Activated naive CD4-positive, alpha-beta T cell treated with Interleukin-2 at 50 U/mL for 16 hours (primary cell): Measurements from ENCODE around the gene PERM1.
"Not testable (repeated sequence)": the region's sequence is repeated elsewhere in the genome, so short reads cannot be mapped to it uniquely, and the experiment has no call there.

Experiments
- DNase-seq: peaks from one replicate; pipeline ENCODE4 v3.0.0-alpha.2; 2020

Gene PERM1

DNA sequence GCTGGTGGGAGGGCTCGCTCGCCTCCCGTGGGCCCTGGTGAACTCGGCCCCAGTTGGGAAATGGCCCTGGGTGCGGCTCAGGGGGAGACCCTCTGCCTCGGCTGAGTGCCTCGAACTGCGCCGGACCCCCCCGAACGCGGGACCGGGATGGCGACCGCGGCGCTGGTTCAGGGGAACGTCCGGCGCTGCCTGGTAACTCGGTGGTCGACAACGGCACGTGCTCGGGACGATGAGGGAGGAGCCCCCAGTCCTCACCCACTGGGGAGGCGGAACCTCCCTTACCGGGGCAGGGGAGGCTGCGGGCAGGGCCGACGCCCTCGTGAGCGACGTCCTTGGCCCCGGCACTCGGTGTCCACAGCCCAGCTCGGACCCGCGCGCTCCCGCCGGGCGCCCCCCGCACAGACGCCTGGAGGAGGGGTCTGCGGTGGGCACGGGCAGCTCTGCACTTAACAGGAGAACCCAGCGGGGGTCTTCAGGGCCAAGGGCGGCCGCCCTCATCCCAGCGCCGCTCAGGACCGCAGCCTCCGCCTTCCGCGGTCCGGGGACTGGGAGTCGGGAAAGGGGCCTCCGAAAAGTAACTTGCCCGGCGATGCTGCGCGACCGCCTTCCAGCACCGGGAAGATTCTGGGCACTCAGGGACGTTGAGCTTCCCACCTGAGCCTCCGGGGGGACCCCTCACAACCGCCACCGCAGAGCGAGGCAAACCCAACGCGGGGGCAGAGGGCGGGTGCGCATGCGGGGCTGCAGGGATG is 16.3 kb upstream of the PERM1 start:
- no peak for DNase-seq

DNA sequence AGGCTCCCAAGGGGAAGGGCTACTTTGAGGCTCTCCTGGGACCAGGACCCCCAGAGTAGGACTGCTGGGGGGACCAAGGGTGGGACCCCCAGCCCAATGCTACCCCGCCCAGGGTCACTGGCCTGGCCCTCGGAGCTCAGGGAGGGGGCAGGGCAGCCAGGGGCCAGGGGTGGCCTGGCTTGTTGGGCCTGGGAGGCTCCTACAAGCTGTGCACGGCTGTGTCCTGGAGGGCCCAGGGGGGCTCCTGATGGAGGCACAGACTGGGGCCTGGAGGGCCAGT is 15.8 kb upstream of the PERM1 start:
- DNase-seq: no peak

DNA sequence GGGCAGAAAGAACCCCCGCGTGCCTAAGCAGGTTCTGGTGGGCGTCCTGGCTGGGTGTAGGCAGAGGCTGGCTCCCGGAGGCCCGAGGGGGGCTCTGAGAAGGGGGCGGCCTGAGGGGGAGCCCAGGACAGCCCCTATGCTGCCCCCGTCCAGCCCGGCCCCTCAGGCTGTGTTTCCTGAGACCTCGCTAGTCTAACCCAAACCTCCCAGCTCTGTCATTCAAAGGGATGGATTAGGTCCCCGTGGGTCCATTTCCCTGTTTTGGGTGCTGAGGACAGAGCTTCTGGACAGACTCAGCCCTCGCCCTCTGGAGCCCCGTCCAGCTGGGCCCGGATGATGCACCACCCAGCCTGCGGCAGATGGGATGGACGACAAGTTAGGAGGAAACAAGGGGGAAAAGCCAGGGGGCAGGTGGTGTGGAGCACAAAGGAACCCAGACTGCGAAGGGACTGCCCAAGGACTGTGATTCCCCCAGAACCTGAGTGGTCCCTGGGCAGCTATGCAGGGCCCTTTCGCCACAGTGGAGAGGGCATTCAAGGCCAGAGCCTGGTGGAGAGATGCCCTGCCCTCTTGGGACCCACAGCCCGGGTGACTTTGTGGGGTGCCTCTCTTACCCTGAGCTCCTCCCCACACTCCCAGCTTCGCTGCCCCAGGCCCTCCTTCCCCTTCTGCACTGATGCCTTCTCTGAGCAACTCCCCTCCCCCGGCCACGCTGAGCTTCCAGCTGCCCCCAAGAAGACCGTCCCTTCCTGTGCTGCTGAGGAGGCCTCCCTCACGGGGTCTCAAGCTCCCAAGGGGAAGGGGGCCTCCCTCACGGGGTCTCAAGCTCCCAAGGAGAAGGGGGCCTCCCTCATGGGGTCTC is 15.2 kb upstream of the PERM1 start:
- DNase-seq: no peak

DNA sequence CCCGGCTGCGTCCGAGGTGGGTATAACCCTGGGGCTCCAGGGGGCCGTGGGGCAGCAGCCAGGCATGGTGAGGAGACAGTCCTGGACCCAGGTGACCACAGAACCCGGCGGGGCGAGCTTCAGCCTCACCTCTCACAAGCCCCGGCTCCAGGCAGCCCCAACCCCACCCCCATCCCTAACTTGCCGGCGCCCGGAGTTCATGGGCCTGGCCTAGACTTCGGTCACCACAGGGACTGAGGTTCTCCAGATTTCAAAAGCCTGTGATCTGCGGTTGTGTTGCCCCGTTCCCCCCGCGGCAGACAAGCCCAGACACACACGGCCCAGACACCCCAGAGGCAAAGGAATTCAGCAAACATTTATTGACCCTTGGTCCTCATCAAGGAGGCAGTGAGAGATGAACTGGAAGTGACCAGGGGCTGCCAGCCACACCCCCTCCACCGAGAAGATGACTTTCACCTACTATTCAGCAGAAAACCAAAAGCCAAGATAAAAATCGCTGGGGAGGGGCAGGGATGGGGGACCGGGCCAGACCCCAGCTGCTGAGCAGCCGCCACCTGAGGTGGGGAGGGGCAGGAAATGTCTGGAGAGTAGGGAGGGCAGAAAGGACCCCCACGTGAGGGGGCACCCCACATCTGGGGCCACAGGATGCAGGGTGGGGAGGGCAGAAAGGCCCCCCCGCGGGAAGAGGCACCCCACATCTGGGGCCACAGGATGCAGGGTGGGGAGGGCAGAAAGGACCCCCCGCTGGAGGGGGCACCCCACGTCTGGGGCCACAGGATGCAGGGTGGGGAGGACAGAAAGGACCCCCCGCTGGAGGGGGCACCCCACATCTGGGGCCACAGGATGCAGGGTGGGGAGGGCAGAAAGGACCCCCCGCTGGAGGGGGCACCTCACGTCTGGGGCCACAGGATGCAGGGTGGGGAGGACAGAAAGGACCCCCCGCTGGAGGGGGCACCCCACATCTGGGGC is 14.1 kb upstream of the PERM1 start:
- no peak for DNase-seq

DNA sequence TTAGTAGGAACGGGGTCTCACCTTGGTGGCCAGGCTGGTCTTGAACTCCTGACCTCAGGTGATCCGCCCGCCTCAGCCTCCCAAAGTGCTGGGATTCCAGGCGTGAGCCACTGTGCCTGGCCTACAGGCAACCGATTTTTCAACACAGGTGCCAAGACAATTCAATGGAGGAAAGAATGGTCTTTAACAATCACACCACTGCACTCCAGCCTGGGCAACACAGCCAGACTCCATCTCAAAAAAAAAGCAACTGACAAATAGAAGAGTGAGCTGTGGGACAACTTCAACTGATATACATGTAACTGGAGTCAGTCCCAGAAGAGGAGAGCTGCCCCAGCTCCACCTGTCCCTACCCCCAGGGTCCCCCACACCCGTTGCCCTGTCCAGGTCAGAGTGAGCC is 12.7 kb upstream of the PERM1 start:
- not testable (repeated sequence) for DNase-seq

GRCh38 chr1:993379-993995 is 11.6 kb upstream of the PERM1 start:
- no peak for DNase-seq

GRCh38 chr1:992362-992761 is 10.5 kb upstream of the PERM1 start:
- DNase-seq: no peak

- no peak for DNase-seq
Observed at GRCh38 chr1:991895-992294, 10.0 kb upstream of the PERM1 start.

GRCh38 chr1:991275-991674 is 9.4 kb upstream of the PERM1 start:
- DNase-seq: not testable (repeated sequence)

DNA sequence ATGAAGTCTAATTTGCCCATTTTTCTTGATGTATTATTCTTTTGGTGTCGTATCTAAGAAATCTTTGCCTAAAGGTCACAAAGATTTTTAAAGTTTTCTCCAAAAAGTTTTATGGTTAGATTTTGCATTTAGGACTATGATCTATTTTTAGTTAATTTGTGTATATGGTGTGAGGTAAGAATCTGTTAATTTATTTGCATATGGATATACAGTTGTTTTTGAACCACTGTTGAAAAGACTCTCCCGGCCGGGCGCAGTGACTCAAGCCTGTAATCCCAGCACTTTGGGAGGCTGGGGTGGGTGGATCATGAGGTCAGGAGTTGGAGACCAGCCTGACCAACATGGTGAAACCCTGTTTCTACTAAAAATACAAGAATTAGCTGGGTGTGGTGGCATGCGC is 6.2 kb upstream of the PERM1 start:
- not testable (repeated sequence) for DNase-seq

DNA sequence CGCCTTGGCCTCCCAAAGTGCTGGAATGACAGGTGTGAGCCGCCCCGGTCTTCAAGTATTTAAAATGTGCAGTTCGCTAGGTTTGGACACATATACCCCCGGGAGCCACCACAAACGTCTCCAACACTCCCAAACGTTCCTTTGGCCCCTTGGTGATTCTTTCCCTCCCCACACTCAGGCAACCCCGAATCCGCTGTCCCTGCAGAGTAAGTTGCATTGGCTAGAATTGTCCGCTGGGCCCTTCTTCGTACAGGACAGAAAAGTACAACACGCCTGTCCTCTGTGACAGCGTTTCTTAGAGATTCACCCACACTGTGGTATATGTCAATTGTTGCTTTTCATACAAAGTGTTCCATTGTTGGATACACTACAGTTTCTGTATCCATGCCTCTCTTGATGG is 3.2 kb upstream of the PERM1 start:
- DNase-seq: no peak

DNA sequence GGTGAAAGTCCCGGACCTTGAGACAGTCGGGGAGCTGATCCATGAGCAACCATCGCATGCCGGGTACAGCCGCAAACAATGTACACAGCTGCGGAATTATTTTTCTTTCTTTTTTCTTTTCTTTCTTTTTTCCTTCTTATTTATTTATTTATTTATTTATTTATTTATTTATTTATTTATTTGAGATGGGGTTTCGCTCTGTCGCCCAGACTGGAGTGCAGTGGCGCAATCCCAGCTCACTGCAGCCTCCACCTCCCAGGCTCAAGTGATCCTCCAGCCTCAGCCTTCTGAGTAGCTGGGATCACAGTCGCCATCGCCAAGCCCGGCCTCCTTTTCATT is 2.6 kb upstream of the PERM1 start:
- no peak for DNase-seq

DNA sequence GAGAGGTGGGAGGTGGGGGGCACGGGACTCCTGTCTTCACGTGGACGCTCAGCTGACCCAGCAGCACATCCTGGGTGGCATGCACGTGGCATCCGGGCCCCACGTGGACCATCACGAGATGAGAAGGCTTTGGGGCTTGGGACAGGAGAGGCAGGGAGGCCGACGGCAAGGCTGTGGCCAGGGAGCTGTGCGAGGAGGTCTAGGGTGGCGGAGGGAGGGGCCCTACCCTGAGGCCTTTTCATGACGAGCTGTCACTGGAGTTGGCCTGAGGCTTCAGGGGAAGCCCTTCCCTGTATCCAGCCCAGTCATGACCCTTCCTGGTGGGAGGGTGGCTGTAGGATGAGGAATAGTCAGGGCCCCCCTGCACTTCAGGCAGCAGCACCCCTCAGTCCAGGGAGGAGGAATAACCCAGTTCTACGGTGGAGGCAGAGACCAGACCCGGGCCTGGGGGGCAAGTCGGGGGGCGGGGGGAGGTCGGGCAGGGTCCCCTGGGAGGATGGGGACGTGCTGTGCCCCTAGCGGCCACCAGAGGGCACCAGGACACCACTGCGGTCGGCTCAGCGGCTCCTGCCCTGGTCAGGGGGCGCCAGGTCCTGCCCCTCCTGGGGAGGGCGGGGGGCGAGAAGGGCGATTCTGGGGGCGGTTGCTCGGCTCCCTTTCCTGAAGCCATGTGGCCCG is 2.0 kb upstream of the PERM1 start:
- DNase-seq: peak; percentile 68

GRCh38 chr1:982765-983436 is 1.0 kb upstream of the PERM1 start:
- DNase-seq: no peak

GRCh38 chr1:981491-981954 is 370 bp downstream of the PERM1 start:
- no peak for DNase-seq

DNA sequence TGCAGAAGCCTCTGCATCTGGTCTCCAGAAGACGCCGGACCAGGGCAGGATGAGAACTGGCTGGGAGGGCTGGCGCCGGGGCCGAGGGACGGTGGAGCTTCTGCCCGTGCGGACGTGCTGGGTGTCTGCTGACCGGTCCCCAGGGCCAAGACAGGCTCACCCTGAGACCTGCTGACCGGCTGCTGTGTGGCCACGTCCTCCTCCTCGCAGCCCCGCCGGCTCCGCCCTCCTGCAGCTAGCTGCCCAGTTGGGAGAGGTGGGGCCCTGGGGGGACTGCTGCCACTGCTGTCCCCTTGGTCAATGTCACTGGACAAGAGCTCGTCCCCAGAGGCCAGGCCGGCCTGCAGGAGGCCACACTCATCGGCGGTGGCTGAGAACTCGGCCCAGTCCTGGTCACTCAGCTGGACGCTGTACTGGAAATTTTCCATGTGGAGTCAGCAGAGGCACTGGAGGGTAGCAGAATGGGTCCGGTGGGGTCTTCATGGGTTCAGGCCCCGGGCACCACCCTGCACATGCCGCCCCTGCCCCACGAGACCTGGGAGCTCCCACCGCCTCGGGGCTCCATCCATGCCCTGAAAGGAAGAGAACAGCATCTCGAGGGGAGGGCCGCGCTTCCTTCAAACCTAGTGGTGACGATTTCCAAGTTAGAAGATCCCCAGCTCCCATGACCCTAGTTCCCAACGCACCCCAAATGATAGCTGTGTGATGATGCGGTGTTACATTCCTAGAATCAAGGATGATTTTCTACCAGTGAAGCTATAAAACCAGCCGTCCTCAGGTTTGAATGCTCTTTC is 1.1 kb downstream of the PERM1 start:
- DNase-seq: no peak

- DNase-seq: no peak
Observed at GRCh38 chr1:980137-980571, 1.7 kb downstream of the PERM1 start.

- DNase-seq: no peak
Observed at GRCh38 chr1:979744-980072, 2.2 kb downstream of the PERM1 start.

DNA sequence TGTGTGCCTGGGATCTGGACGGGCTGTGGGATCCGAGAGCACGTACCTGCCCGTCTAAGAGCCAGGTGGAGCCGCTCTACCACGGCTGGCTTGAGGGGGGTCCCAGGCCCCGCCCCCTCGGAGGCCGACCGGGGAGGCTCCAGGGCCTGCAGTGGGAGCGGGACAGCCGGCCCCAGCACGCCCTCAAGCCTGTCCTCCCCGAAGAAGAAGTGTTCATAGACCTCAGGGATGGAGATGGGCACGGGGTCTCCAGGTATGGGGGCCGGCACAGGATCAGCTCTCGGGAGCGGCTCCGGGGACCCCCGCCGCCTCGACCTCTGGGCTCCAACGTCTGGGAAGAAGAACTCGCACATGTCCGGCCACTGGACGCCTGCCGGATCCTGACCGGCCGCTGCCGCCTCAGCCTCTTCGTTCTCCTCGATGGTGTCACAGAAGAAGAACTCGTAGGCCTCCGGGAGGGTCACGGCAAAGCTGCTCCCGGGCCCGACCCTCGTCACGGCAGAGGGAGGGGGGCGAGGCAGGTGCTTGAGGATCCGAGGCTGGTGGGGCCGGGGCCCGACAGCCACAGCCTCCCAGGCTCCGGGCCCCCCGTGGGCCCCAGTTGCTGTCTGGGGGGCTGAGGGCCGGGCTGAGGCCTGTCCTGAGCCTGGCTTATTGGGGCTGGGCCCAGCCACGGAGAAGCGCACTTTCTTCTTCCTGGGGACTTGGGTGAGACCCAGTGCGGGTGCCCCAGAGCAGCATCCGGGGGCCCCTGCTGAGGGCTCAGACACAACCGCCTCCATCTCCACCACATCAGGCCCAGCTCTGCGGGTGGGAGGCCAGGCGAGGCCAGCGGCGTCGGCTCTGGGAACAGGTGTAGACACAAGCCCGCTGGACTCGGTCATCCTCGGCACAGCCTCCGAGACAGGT is 2.8 kb downstream of the PERM1 start:
- DNase-seq: no peak
